Measurements from ENCODE around the gene BCL2L12.

Gene BCL2L12

GRCh38 chr19:49686503-49687088 lies 20.9 kb downstream of the BCL2L12 start:
- Histone ChIP-seq H4K20me1 (ENCODE audit: insufficient read depth, low read length) (peaks cover 61% of the 10 kb centered on the region), H3K27me3 (ENCODE audit: insufficient read depth, low read length, poor library complexity) (no peaks in the 10 kb centered on the region), H3K4me1 (ENCODE audit: insufficient read depth, low read length) (no peaks in the 10 kb centered on the region), H3K36me3 (ENCODE audit: insufficient read depth, low read length) (peaks cover 76% of the 10 kb centered on the region), H3K4me3 (ENCODE audit: low read depth in 1 of 2, low read length in 2 of 2) (no peak overlapping the region), H2AFZ (ENCODE audit: low read depth, low read length) (no peak overlapping the region), H3K27ac (ENCODE audit: low read length) (no peak overlapping the region), H3K4me2 (ENCODE audit: insufficient read depth, low read length) (no peak overlapping the region), H3K79me2 (ENCODE audit: insufficient read depth, low read length) (peaks cover 20% of the 10 kb centered on the region), H3K9ac (ENCODE audit: low read depth, low read length) (no peak overlapping the region), H3K9me3 (ENCODE audit: insufficient read depth, low read length, severe bottlenecking) (no peaks in the 10 kb centered on the region)
- TF ChIP-seq CTCF (IDR thresholded peaks at IDR 0.05; ENCODE audit: borderline replicate concordance, extremely low read depth, low read length, poor library complexity, severe bottlenecking) (no peak), EZH2 (IDR thresholded peaks at IDR 0.05; ENCODE audit: borderline replicate concordance, low read depth, low read length, severe bottlenecking) (no peak)
- no peak for DNase-seq
- no peak for ATAC-seq (ENCODE audit: insufficient read depth, low read depth)

- peaks cover 56% of the 10 kb centered on the region for H4K20me1 ChIP-seq (ENCODE audit: insufficient read depth, low read length)
- ATAC-seq (ENCODE audit: insufficient read depth, low read depth) (no peak), DNase-seq (no peak)
- no peaks in the 10 kb centered on the region for H3K27me3 ChIP-seq (ENCODE audit: insufficient read depth, low read length, poor library complexity)
- no peak overlapping the region for H2AFZ ChIP-seq (ENCODE audit: low read depth, low read length)
- no peaks in the 10 kb centered on the region for H3K4me1 ChIP-seq (ENCODE audit: insufficient read depth, low read length)
- H3K4me3 ChIP-seq (ENCODE audit: low read depth in 1 of 2, low read length in 2 of 2): no peak overlapping the region
- peaks cover 71% of the 10 kb centered on the region for H3K36me3 ChIP-seq (ENCODE audit: insufficient read depth, low read length)
- no peak overlapping the region for H3K4me2 ChIP-seq (ENCODE audit: insufficient read depth, low read length)
- no peak overlapping the region for H3K9ac ChIP-seq (ENCODE audit: low read depth, low read length)
- H3K9me3 ChIP-seq (ENCODE audit: insufficient read depth, low read length, severe bottlenecking): no peaks in the 10 kb centered on the region
- H3K79me2 ChIP-seq (ENCODE audit: insufficient read depth, low read length): peaks cover 14% of the 10 kb centered on the region
- TF ChIP-seq CTCF (IDR thresholded peaks at IDR 0.05; ENCODE audit: borderline replicate concordance, extremely low read depth, low read length, poor library complexity, severe bottlenecking) (no peak), EZH2 (IDR thresholded peaks at IDR 0.05; ENCODE audit: borderline replicate concordance, low read depth, low read length, severe bottlenecking) (no peak)
- H3K27ac ChIP-seq (ENCODE audit: low read length): no peak overlapping the region
Measured at GRCh38 chr19:49687150-49687549, 21.4 kb downstream of the BCL2L12 start.

GRCh38 chr19:49687566-49688316 lies 22.0 kb downstream of the BCL2L12 start:
- Histone ChIP-seq H3K9ac (ENCODE audit: low read depth, low read length) (no peak overlapping the region), H3K36me3 (ENCODE audit: insufficient read depth, low read length) (peaks cover 65% of the 10 kb centered on the region), H3K4me1 (ENCODE audit: insufficient read depth, low read length) (no peaks in the 10 kb centered on the region), H3K4me2 (ENCODE audit: insufficient read depth, low read length) (no peak overlapping the region), H3K4me3 (ENCODE audit: low read depth in 1 of 2, low read length in 2 of 2) (no peak overlapping the region), H3K27ac (ENCODE audit: low read length) (no peak overlapping the region), H3K9me3 (ENCODE audit: insufficient read depth, low read length, severe bottlenecking) (no peaks in the 10 kb centered on the region), H3K27me3 (ENCODE audit: insufficient read depth, low read length, poor library complexity) (no peaks in the 10 kb centered on the region), H4K20me1 (ENCODE audit: insufficient read depth, low read length) (peaks cover 52% of the 10 kb centered on the region), H3K79me2 (ENCODE audit: insufficient read depth, low read length) (peaks cover 10% of the 10 kb centered on the region; the same call in 1 of the 2 replicates), H2AFZ (ENCODE audit: low read depth, low read length) (no peak overlapping the region)
- ATAC-seq (ENCODE audit: insufficient read depth, low read depth) (no peak), DNase-seq (no peak)
- TF ChIP-seq CTCF (IDR thresholded peaks at IDR 0.05; ENCODE audit: borderline replicate concordance, extremely low read depth, low read length, poor library complexity, severe bottlenecking): no peak
- no peak for TF ChIP-seq EZH2 (IDR thresholded peaks at IDR 0.05; ENCODE audit: borderline replicate concordance, low read depth, low read length, severe bottlenecking)

Measured in DND-41 (cell line).